HG03097 (cell line): ENCODE data around the gene GH2.
"Not testable (repeated sequence)": the region's sequence is repeated elsewhere in the genome, so short reads cannot be mapped to it uniquely, and the experiment has no call there.

ENCODE experiments used
- ATAC-seq: cut with Tn5 transposase; IDR thresholded peaks from one replicate; pipeline ENCODE4 v1.9.1; 2021; ENCODE audit not compliant: unreplicated experiment, low FRiP score

GH2 gene

GRCh38 chr17:63881935-63882601 lies at the start of gene GH2:
TSS of gene GH2 (minus strand) at chr17:63881944. CDS start at chr17:63881801, 143 bp downstream.
- no peak for ATAC-seq

DNA sequence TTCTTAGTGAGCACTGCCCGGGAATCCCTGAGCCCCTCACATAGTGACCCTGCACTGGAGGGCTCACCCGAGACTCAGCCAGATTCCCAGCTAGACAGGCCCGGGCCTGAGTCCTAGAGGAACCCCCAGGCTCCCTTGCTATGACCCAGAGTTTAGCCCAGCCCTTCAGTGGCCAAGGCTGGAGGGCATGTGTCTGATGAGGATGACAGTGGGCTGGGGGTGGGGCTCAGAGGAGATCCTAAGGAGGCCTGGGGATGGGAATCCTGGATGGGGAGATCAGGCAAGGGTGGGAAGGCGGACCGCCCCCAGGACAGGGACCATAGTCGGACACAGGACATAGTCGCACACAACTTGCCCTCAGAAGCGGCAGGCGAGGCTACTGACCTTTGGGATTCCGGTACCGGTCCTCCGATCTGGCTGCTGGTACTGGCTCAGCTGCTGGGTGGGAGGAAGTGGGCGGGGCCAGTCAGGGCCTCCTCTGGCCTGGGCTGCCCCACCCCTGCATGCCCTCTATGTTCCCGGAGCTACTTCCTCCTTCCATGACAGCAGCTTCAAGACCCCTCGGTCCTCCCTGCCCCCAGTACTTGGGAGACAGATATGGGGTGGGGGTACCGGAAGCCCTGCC lies 49.3 kb upstream of the GH2 start:
- ATAC-seq: no peak

DNA sequence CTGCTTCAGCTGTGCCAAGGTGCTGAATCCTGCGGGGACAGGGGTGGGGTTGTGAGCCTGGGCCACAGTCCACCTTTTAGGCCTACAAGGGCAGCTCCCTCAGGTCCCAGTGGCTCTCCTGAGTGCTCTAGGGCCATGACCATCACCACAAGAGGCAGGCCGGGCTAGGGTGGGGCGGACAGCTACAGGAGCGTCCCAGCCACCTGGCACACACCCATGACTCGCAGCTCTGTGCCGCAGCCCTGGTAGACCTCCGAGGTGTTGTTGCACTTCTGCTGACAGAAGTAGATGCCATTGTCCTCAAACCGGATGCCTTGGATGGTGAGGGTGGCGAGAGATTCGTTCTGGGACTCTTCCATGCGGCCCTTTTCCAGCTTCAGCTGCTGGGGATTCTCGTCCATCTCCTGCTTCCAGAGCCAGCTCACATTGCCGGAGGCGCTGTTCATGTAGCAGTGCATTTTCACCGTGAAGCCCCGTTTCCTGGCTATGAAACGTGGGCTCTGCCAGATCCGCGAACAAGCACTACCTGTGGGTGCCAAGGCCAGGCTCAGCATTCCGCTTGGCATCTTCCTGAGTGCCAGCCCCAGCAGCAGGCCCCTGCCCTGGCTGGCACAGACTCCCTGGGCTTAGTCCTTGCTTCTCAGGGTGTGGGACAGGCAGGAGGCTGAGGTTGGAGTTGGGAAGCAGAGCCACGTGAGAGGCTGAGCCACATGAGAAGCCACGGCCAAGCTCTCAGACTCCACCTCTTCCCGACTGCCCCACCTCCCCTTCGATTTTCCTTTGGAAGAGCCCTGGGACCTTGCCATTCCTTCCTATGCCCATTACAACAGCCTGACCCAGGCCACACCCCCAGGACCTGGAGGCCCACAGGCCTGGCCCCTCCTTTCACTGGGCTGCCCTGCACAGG lies 48.4 kb upstream of the GH2 start:
- ATAC-seq: no peak

DNA sequence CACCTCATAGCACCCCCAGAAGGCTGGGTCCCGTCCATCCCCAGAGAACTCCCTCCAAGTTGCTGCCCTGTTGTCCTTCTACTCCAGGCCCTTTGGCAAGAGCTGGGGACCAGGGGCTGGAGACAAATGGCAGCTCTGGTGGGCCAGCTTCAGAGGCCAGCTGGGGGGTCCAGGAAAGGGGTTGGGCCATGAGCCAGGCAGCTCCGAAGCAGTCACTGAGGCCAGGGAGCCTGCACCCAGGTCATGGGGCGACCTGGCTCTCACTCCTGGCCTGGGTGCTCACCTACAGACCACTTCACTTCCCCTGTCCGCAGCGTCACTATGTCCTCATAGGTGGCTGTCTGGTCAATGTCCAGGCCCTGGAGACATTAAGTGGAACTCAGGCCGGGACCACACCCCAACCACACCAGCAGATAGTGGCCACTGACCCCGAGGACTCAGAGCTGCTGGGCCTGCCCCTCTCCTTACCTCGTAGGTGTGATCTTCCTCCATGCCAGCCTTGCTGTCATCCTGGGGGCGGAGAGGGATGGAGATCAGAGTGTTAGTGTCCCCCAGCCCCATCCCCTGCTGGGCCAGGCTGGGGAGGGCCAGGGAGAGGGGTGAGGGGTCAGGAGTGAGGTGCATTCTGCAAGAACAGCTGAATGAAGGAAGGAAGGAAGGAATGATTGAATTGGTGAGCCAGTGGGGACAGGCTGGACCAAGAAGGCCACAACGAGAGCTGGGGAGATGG lies 47.4 kb upstream of the GH2 start:
- ATAC-seq: no peak

GRCh38 chr17:63928172-63928666 lies 46.5 kb upstream of the GH2 start:
- no peak for ATAC-seq

DNA sequence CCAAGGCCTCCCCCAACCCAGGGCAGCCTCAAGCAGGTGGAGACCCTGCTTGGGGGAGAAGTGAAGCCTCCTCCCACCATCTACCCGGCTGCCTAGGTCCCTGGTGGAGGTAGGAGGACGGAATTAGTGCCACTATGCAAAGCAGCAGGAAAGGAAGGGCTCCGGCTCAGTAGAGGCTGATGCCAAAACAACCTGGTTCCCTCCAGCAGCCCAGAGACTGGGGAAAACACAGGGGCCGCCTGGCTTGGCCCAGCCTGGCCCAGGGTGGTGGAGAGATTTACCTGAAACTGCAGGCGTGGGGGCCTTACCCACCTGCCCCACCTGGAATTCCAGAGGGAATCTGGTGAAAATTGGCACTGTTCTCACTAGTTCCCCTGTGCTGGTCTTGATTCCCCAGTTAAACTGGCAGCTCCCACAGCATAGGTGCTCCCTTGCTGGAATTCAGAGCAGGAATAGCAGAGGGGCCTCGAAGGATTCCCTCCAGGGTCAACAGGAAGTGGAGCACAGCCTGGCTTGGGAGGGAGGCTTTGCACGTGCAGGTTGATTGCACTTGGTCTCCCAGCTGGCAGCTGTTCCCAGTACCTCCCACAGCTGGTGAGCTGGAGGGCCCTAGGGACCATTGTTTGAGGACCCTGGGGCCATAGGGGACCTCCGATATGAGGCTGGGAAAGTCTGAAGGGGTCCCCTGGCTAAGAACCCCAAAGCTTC lies 45.9 kb upstream of the GH2 start:
- no peak for ATAC-seq

DNA sequence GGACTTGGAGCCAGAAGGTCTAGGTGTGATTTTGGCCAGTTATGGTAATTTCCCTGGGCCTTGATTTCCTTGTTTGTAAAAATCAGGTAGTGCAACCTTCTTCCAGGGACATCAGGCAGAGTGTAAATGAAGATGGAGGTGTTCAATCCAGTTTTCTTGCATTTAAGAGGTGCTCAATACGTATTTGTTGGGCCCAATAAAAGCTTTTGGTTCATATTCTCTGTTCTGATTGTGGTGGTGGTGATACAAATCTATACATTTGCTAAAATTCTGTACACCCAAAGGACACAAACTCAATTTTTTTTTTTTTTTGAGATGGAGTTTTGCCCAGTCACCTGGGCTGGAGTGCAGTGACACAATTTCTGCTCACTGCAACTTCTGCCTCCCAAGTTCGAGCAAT lies 44.4 kb upstream of the GH2 start:
- ATAC-seq: no peak

- ATAC-seq: no peak
These were observed 43.9 kb upstream of the GH2 start for GRCh38 chr17:63925615-63926014.

DNA sequence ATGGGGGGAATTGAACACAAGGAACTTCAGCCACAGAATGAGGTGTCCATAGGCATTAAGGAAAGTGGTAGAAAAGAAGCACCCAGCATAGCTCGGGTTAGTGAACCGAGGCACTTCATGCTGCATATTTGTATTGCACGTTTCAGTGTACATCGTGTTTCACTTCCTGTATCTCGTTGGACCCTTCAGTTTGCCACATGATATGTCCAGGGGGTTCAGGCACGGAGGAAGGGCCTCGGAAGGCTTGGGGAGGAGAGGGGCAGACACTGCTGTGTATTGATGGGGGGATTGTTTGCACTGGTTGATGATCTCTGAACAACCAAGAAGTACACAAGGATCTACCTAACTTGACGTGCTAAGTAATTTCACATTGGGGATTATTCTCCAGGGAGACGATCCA lies 40.7 kb upstream of the GH2 start:
- not testable (repeated sequence) for ATAC-seq

GRCh38 chr17:63920779-63921178 lies 39.0 kb upstream of the GH2 start:
- ATAC-seq: not testable (repeated sequence)

- not testable (repeated sequence) for ATAC-seq
These were observed 38.3 kb upstream of the GH2 start for GRCh38 chr17:63920050-63920449.

DNA sequence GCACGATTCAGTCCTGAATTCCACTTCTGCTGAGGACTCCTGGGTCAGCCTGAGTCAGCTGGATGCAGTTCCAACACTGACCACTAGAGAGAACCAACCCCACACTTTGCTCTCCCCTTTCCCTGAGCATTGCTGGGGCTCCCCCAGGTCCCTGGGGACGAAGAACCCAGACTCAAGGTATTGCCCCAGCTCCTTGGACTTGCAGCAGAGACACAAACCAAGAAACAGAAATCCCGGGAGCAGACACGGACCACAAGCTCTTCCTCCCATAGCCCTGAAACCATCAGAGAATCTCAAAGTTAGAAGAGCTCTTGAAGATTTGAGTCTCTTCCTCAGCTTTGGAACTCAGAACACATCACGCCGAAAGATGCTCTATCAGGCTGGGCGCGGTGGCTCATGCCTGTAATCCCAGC lies 37.6 kb upstream of the GH2 start:
- ATAC-seq: no peak

DNA sequence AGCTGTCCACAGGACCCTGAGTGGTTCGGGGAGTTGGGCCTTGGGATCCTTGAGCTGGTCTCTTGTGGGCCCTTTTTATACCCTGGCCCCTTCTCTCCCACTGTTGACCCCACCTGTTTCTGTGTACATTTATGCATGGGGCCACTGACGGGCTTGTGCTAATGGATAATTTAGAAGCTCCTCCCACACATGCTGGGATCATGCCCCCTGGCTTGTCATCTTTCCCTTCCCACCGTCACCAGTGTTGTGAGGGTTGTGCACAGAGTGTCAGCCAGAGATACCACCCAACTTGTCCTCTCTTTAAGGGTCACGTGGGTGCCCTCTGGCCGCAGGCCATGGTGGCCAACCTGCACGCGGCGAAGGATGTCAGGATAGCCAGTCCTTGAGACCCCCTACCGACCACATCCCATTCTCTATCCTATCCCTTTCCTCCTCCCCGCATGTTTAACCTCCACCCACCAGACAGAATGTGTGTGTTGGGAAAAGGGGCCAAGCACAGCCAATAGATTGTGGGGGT lies 37.1 kb upstream of the GH2 start, which contains the start of gene GH1:
Gene GH1, minus strand, starts transcription at position 51 of the 517 bp plus-strand sequence. CDS start 63 bp downstream, outside the sequence.
- ATAC-seq: not testable (repeated sequence)

GRCh38 chr17:63918305-63918704 lies 36.6 kb upstream of the GH2 start:
- no peak for ATAC-seq

DNA sequence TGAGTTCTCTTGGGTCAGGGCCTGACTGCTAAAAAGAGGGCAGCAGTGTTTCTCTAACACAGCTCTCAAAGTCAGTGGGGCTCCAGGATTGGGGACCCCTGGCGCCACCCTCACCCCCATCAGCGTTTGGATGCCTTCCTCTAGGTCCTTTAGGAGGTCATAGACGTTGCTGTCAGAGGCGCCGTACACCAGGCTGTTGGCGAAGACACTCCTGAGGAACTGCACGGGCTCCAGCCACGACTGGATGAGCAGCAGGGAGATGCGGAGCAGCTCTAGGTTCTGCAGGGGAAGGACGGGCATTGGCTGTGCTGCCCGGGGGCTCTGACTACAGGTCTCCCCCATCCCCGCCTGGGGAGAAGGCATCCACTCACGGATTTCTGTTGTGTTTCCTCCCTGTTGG lies 35.9 kb upstream of the GH2 start:
- ATAC-seq: no peak

- not testable (repeated sequence) for ATAC-seq
These were observed 35.5 kb upstream of the GH2 start for GRCh38 chr17:63917206-63917605.

DNA sequence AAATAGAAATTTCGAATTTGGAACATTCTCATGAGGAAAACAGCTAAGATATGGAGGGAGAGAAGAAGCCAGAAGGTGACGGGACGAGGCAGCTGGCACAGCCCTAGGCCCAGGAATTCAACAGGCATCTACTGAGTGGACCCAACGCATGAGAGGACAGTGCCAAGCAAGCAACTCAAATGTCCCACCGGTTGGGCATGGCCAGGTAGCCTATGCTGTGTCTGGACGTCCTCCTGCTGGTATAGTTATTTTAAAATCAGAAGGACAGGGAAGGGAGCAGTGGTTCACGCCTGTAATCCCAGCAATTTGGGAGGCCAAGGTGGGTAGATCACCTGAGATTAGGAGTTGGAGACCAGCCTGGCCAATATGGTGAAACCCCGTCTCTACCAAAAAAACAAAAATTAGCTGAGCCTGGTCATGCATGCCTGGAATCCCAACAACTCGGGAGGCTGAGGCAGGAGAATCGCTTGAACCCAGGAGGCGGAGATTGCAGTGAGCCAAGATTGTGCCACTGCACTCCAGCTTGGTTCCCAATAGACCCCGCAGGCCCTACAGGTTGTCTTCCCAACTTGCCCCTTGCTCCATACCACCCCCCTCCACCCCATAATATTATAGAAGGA lies 34.9 kb upstream of the GH2 start:
- ATAC-seq: no peak

- ATAC-seq: not testable (repeated sequence)
These were observed 34.0 kb upstream of the GH2 start for GRCh38 chr17:63915753-63916152.

DNA sequence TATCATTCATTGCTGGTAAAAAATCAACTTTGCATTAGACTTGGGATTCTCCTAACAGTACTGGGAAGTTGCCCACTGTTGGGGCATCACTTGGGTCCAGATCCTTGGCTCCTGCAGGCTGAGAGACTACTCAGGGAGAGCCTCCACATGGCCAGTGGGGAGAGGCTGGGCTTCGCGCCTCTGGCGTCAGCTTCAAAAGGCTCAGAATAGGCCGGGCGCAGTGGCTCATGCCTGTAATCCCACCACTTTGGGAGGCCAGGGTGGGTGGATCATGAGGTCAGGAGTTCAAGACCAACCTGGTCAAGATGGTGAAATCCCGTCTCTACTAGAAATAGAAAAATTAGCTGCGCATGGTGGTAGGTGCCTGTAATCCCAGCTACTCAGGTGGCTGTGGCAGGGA lies 32.7 kb upstream of the GH2 start:
- ATAC-seq: no peak
